HPDE6-E6E7 (cell line): Measurements from ENCODE around the gene PFKP.

ENCODE experiments used
- DNase-seq: peaks from one replicate; pipeline ENCODE4 v3.0.0; 2011; ENCODE audit warnings: missing footprints; ENCODE audit errors: extremely low spot score

The PFKP gene

GRCh38 chr10:3067118-3067858 is at the start of gene PFKP:
PFKP (plus strand) TSS chr10:3067548; CDS start chr10:3067596, 48 bp downstream.
- DNase-seq, result no peak

- DNase-seq, result no peak
Measured at GRCh38 chr10:3018247-3018646, 49.1 kb upstream of the PFKP start.

- no peak for DNase-seq
Measured at GRCh38 chr10:3020311-3020710, 47.0 kb upstream of the PFKP start.

GRCh38 chr10:3020881-3021280 is 46.5 kb upstream of the PFKP start:
- DNase-seq, result no peak

- DNase-seq, result no peak
Measured at GRCh38 chr10:3022027-3022426, 45.3 kb upstream of the PFKP start.

- DNase-seq, result no peak
Measured at GRCh38 chr10:3023892-3024291, 43.5 kb upstream of the PFKP start.

GRCh38 chr10:3025026-3025683 is 42.2 kb upstream of the PFKP start:
- no peak for DNase-seq

GRCh38 chr10:3027866-3028265 is 39.5 kb upstream of the PFKP start:
- no peak for DNase-seq

- DNase-seq, result no peak
Measured at GRCh38 chr10:3028441-3028840, 38.9 kb upstream of the PFKP start.

- no peak for DNase-seq
Measured at GRCh38 chr10:3030765-3031164, 36.6 kb upstream of the PFKP start.

- no peak for DNase-seq
Measured at GRCh38 chr10:3031490-3031889, 35.9 kb upstream of the PFKP start.

GRCh38 chr10:3033925-3034324 is 33.4 kb upstream of the PFKP start:
- no peak for DNase-seq

- no peak for DNase-seq
Measured at GRCh38 chr10:3034616-3035015, 32.7 kb upstream of the PFKP start.

GRCh38 chr10:3036155-3037021 is 31.0 kb upstream of the PFKP start:
- no peak for DNase-seq

- DNase-seq, result no peak
Measured at GRCh38 chr10:3037182-3037581, 30.2 kb upstream of the PFKP start.

- no peak for DNase-seq
Measured at GRCh38 chr10:3040069-3040468, 27.3 kb upstream of the PFKP start.

- DNase-seq, result no peak
Measured at GRCh38 chr10:3042589-3042988, 24.8 kb upstream of the PFKP start.

- DNase-seq, result peak; percentile 21
Measured at GRCh38 chr10:3043512-3044368, 23.6 kb upstream of the PFKP start.

GRCh38 chr10:3045471-3046209 is 21.7 kb upstream of the PFKP start:
- DNase-seq, result no peak

GRCh38 chr10:3046210-3046779 is 21.1 kb upstream of the PFKP start:
- DNase-seq, result no peak
